IMR-90 (cell line): ENCODE results near the gene CPNE2. TPM values are rescaled to one million over a fixed set of nuclear protein-coding genes. Genes with fewer than 3 reads are reported as not detected.

Experiments used
- ATAC-seq: fragments of 200-7000 bp; cut with Tn5 transposase; 2 replicates; pipeline ENCODE4 v1.9.1; 2020; ENCODE audit warnings: low read depth, mild to moderate bottlenecking, moderate library complexity
- BruUV-seq: library from RNA; stranded (reverse); fragments of 400-500 nt; replicated peaks from 2 replicates; lab custom pipeline; 2021; lab: Mats Ljungman, UMichigan
- CTCF ChIA-PET: fragments of 300-600 bp; formaldehyde crosslinking; extraction: SDS; loops from one replicate; lab custom pipeline; 2021; ENCODE audit warnings: antibody characterized with exemption; lab: Yijun Ruan, JAX
- POLR2A ChIA-PET: fragments of 300-600 bp; sonication (Branson Sonifier 250); formaldehyde crosslinking; loops from one replicate; lab custom pipeline; 2022; ENCODE audit warnings: antibody characterized with exemption; ENCODE audit not compliant: unreplicated experiment; lab: Charles Lee
- DNase-seq: peaks from one replicate; pipeline ENCODE4 v3.0.0; 2013
- H2AFZ ChIP-seq: replicated peaks from 2 replicates; pipeline ENCODE3; 2013; ENCODE audit warnings: low read length, mild to moderate bottlenecking; ENCODE audit not compliant: poor library complexity
- H2AK5ac ChIP-seq: 2 replicates; pipeline ENCODE4 v1.6.1; 2013; ENCODE audit warnings: low read depth, low read length, inconsistent platforms
- H2AK9ac ChIP-seq: replicated peaks from 2 replicates; pipeline ENCODE3; 2013; ENCODE audit warnings: mild to moderate bottlenecking, low read depth, low read length, moderate library complexity; ENCODE audit not compliant: poor library complexity
- H2BK120ac ChIP-seq: 2 replicates; pipeline ENCODE4 v1.6.1; 2013; ENCODE audit warnings: low read depth, low read length, inconsistent platforms
- H2BK15ac ChIP-seq: 3 replicates; pipeline ENCODE4 v1.6.1; 2013; ENCODE audit warnings: low read depth, low read length, inconsistent platforms
- H2BK20ac ChIP-seq: 2 replicates; pipeline ENCODE4 v1.6.1; 2013; ENCODE audit warnings: low read depth, mild to moderate bottlenecking, inconsistent platforms, low read length, moderate library complexity
- H2BK5ac ChIP-seq: 2 replicates; pipeline ENCODE4 v1.6.1; 2013; ENCODE audit warnings: mild to moderate bottlenecking, low read depth, low read length, inconsistent platforms; ENCODE audit not compliant: poor library complexity, severe bottlenecking
- H3K14ac ChIP-seq: replicated peaks from 2 replicates; pipeline ENCODE4 v1.6.1; 2013; ENCODE audit warnings: low read depth, low read length, inconsistent platforms
- H3K18ac ChIP-seq: 2 replicates; pipeline ENCODE4 v1.6.1; 2013; ENCODE audit warnings: low read depth, low read length, control low read depth
- H3K23ac ChIP-seq: 2 replicates; pipeline ENCODE4 v1.6.1; 2013; ENCODE audit warnings: low read depth, low read length, inconsistent platforms
- H3K27ac ChIP-seq: 2 replicates; pipeline ENCODE4 v1.5.1; 2013; ENCODE audit warnings: mild to moderate bottlenecking, control low read depth, low read length; ENCODE audit not compliant: insufficient read depth
- H3K27me3 ChIP-seq: 2 replicates; pipeline ENCODE4 v1.6.1; 2013; ENCODE audit warnings: low read length; ENCODE audit not compliant: control insufficient read depth, insufficient read depth
- H3K36me3 ChIP-seq: 2 replicates; pipeline ENCODE4 v1.6.1; 2013; ENCODE audit warnings: low read length, mixed read lengths; ENCODE audit not compliant: control insufficient read depth, insufficient read depth
- H3K4ac ChIP-seq: 2 replicates; pipeline ENCODE4 v1.6.1; 2013; ENCODE audit warnings: low read depth, low read length, inconsistent platforms
- H3K4me1 ChIP-seq: 2 replicates; pipeline ENCODE4 v1.6.1; 2013; ENCODE audit warnings: low read length, mixed read lengths; ENCODE audit not compliant: control insufficient read depth, insufficient read depth
- H3K4me2 ChIP-seq: 2 replicates; pipeline ENCODE4 v1.6.1; 2013; ENCODE audit warnings: low read depth, mild to moderate bottlenecking, control low read depth, low read length, moderate library complexity
- H3K4me3 ChIP-seq: 2 replicates; pipeline ENCODE4 v1.5.1; 2013; ENCODE audit warnings: low read depth, mild to moderate bottlenecking, control low read depth, low read length, moderate library complexity; ENCODE audit not compliant: insufficient read depth
- H3K56ac ChIP-seq: 2 replicates; pipeline ENCODE4 v1.6.1; 2013; ENCODE audit warnings: low read length, inconsistent platforms; ENCODE audit not compliant: insufficient read depth; ENCODE audit errors: extremely low read depth
- H3K79me1 ChIP-seq, 2 experiments: 2 replicates each; pipeline ENCODE4 v1.6.1; 2013; ENCODE audit warnings: low read length in 2 of 2, inconsistent platforms in 1 of 2, low read depth in 1 of 2
- H3K9ac ChIP-seq: 2 replicates; pipeline ENCODE4 v1.6.1; 2013; ENCODE audit warnings: low read depth, low read length, control low read depth
- H3K9me1 ChIP-seq: 2 replicates; pipeline ENCODE4 v1.6.1; 2013; ENCODE audit warnings: low read length, inconsistent platforms; ENCODE audit not compliant: insufficient read depth
- H3K9me3 ChIP-seq: 2 replicates; pipeline ENCODE4 v1.6.1; 2013; ENCODE audit warnings: low read length; ENCODE audit not compliant: control insufficient read depth, insufficient read depth
- H4K20me1 ChIP-seq: 2 replicates; pipeline ENCODE4 v1.6.1; 2013; ENCODE audit warnings: low read length, inconsistent platforms; ENCODE audit not compliant: insufficient read depth
- H4K5ac ChIP-seq: 2 replicates; pipeline ENCODE4 v1.6.1; 2013; ENCODE audit warnings: mild to moderate bottlenecking, low read depth, low read length, control low read depth
- H4K8ac ChIP-seq, 2 experiments: 2 replicates each; pipeline ENCODE4 v1.6.1; 2013; ENCODE audit warnings: low read depth in 2 of 2, low read length in 2 of 2, control low read depth in 1 of 2, inconsistent platforms in 1 of 2
- H4K91ac ChIP-seq: 2 replicates; pipeline ENCODE4 v1.6.1; 2013; ENCODE audit warnings: low read depth, low read length, inconsistent platforms; ENCODE audit not compliant: insufficient read depth
- BHLHE40 ChIP-seq: fragments of 150-350 bp; IDR thresholded peaks from 2 replicates; pipeline ENCODE4 v1.6.1; 2016; ENCODE audit warnings: mild to moderate bottlenecking, low read depth, low read length
- CEBPB ChIP-seq: IDR thresholded peaks from 2 replicates; pipeline ENCODE4 v1.6.1; 2012; ENCODE audit warnings: low read depth, low read length, improper control_type of control experiment
- CHD1 ChIP-seq: IDR thresholded peaks from 2 replicates; pipeline ENCODE4 v1.6.1; 2012; ENCODE audit warnings: low read depth, low read length, improper control_type of control experiment
- CTCF ChIP-seq: conservative IDR thresholded peaks from 2 replicates; pipeline ENCODE4 v1.5.1; 2012; ENCODE audit warnings: mild to moderate bottlenecking, low read depth, low read length, improper control_type of control experiment
- ELK1 ChIP-seq: fragments of 150-350 bp; IDR thresholded peaks from 2 replicates; pipeline ENCODE4 v1.6.1; 2016; ENCODE audit warnings: low read depth, mild to moderate bottlenecking, low read length, moderate library complexity, borderline replicate concordance
- FOS ChIP-seq: fragments of 150-350 bp; IDR thresholded peaks from 2 replicates; pipeline ENCODE4 v1.6.1; 2016; ENCODE audit warnings: low read depth, low read length
- MAFK ChIP-seq: IDR thresholded peaks from 2 replicates; pipeline ENCODE4 v1.6.1; 2012; ENCODE audit warnings: low read depth, low read length, improper control_type of control experiment
- MAZ ChIP-seq: IDR thresholded peaks from 2 replicates; pipeline ENCODE4 v1.6.1; 2012; ENCODE audit warnings: low read depth, mild to moderate bottlenecking, low read length, improper control_type of control experiment, moderate library complexity, borderline replicate concordance
- MXI1 ChIP-seq: IDR thresholded peaks from 2 replicates; pipeline ENCODE4 v1.6.1; 2012; ENCODE audit warnings: low read depth, mild to moderate bottlenecking, low read length, moderate library complexity, borderline replicate concordance
- NFE2L2 ChIP-seq: fragments of 150-350 bp; IDR thresholded peaks from 2 replicates; pipeline ENCODE4 v1.6.1; 2016; ENCODE audit warnings: low read depth, mild to moderate bottlenecking, low read length
- POLR2A ChIP-seq: IDR thresholded peaks from 2 replicates; pipeline ENCODE4 v1.6.1; 2012; ENCODE audit warnings: mild to moderate bottlenecking, low read depth, low read length
- RAD21 ChIP-seq: IDR thresholded peaks from 2 replicates; pipeline ENCODE4 v1.6.1; 2012; ENCODE audit warnings: low read length, improper control_type of control experiment
- RCOR1 ChIP-seq: IDR thresholded peaks from 2 replicates; pipeline ENCODE4 v1.6.1; 2012; ENCODE audit warnings: mild to moderate bottlenecking, low read length, improper control_type of control experiment; ENCODE audit not compliant: insufficient replicate concordance
- RFX5 ChIP-seq: IDR thresholded peaks from 2 replicates; pipeline ENCODE4 v1.8.0; 2012; ENCODE audit warnings: low read depth, mild to moderate bottlenecking, low read length, moderate library complexity
- SMC3 ChIP-seq: fragments of 150-350 bp; IDR thresholded peaks from 2 replicates; pipeline ENCODE4 v1.6.1; 2016; ENCODE audit warnings: low read depth, mild to moderate bottlenecking, antibody characterized with exemption, low read length, moderate library complexity
- WGBS, 2 experiments: methylation state at CpG; one replicate each; pipeline versions ENCODE4 v1.1.5 to v1.1.7; 2013; ENCODE audit warnings: missing lambda C conversion rate in 2 of 2; ENCODE audit not compliant: insufficient read length in 1 of 2; ENCODE audit errors: extremely low coverage in 2 of 2; 5-methylcytosine and 5-hydroxymethylcytosine counted together
- dilution Hi-C: fragments of 300-500 bp; cut with HindIII; formaldehyde crosslinking; loops from one replicate; pipeline ENCODE4 v1.14.3; 2018; ENCODE audit warnings: low sequenced_read_pairs; ENCODE audit not compliant: unreplicated experiment
- in situ Hi-C: fragments of 300-500 bp; cut with MboI; formaldehyde crosslinking; loops from 3 replicates; pipeline ENCODE4 v1.14.3; 2019; ENCODE audit warnings: low sequenced_read_pairs, inconsistent platforms, mixed read lengths
- intact Hi-C: fragments of 100-400 bp; cut with micrococcal nuclease; formaldehyde crosslinking; loops from 2 replicates; pipeline ENCODE4 v1.10.0; 2022
- polyA plus RNA-seq, 3 experiments: library from polyadenylated mRNA; depleted of rRNA; stranded (reverse); fragments of >200 nt; gene quantifications; 2 replicates each; pipeline ENCODE4 v1.2.3, GENCODE V29; 2012; ENCODE audit warnings: low replicate concordance in 1 of 3
- total RNA-seq: library from RNA; depleted of rRNA; stranded (reverse); fragments of >200 nt; gene quantifications from 2 replicates; pipeline ENCODE4 v1.2.3, GENCODE V29; 2012
- TF ChIP-seq, protein P1 (sequence below): fragments of 150-350 bp; IDR thresholded peaks from 2 replicates; pipeline ENCODE4 v1.6.1; 2017; ENCODE audit warnings: mild to moderate bottlenecking, antibody characterized with exemption, low read length, low read depth

CPNE2 gene
- total and polyA plus RNA-seq, 2 of the 4 experiments (the other 2 are of a cell fraction): 15.4 to 48.0 TPM

GRCh38 chr16:57064995-57065394 is 27.4 kb upstream of the CPNE2 start:
- DNase-seq (no peak), ATAC-seq (no peak)
- Histone ChIP-seq H2AFZ (no peak overlapping the region), H4K8ac (no peak overlapping the region), H3K27ac (no peak overlapping the region), H3K9me1 (peaks cover 9% of the 10 kb centered on the region; the same call in 1 of the 2 replicates), H3K14ac (no peak overlapping the region), H2BK20ac (no peak overlapping the region), H3K4me2 (no peak overlapping the region), H3K4me3 (no peak overlapping the region), H2AK5ac (no peak overlapping the region), H4K5ac (no peak overlapping the region), H3K27me3 (no peaks in the 10 kb centered on the region), H2AK9ac (no peak overlapping the region), H3K56ac (no peak overlapping the region), H2BK5ac (no peak overlapping the region), H3K4me1 (peaks cover 3% of the 10 kb centered on the region), H4K91ac (no peak overlapping the region), H3K9ac (no peak overlapping the region), H3K9me3 (no peaks in the 10 kb centered on the region), H3K36me3 (peaks cover 3% of the 10 kb centered on the region; the same call in 1 of the 2 replicates), H3K23ac (no peak overlapping the region), H2BK15ac (no peak overlapping the region), H3K18ac (no peak overlapping the region), H3K4ac (no peak overlapping the region), H3K79me1 (no peaks in the 10 kb centered on the region), H4K20me1 (no peaks in the 10 kb centered on the region; the same call in 1 of the 2 replicates), H2BK120ac (no peak overlapping the region)
- intact Hi-C loops: no loop called here
- BruUV-seq: no TSS peak
- POLR2A ChIA-PET: no interaction called here
- dilution Hi-C loops: no loop called here
- CTCF ChIA-PET: no interaction called here
- TF ChIP-seq RAD21: no peak
- no peak for TF ChIP-seq ELK1
- no peak for TF ChIP-seq RFX5
- no peak for TF ChIP-seq NFE2L2
- TF ChIP-seq BHLHE40: no peak
- TF ChIP-seq MAZ: no peak
- TF ChIP-seq SMC3: no peak
- TF ChIP-seq CHD1: no peak
- no peak for TF ChIP-seq MXI1
- no peak for TF ChIP-seq MAFK
- TF ChIP-seq CEBPB: no peak
- TF ChIP-seq CTCF: no peak
- no peak for TF ChIP-seq POLR2A
- TF ChIP-seq, protein P1, sequence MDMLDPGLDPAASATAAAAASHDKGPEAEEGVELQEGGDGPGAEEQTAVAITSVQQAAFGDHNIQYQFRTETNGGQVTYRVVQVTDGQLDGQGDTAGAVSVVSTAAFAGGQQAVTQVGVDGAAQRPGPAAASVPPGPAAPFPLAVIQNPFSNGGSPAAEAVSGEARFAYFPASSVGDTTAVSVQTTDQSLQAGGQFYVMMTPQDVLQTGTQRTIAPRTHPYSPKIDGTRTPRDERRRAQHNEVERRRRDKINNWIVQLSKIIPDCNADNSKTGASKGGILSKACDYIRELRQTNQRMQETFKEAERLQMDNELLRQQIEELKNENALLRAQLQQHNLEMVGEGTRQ: no peak
- TF ChIP-seq FOS: no peak
- no peak for TF ChIP-seq RCOR1
- WGBS, 2 experiments: no CpG with 5 or more reads among the region's 5 CpGs
- in situ Hi-C loops: no loop called here
